GM11168 (cell line): Measurements from ENCODE around the gene MEIS1.
"Not testable (repeated sequence)": the region's sequence is repeated elsewhere in the genome, so short reads cannot be mapped to it uniquely, and the experiment has no call there.

ENCODE experiments used
- in situ Hi-C: fragments of 300-500 bp; cut with MboI; formaldehyde crosslinking; loops from one replicate; pipeline ENCODE4 v1.12.0; 2022; ENCODE audit warnings: low sequenced_read_pairs; ENCODE audit not compliant: unreplicated experiment

MEIS1 gene

GRCh38 chr2:66434679-66435548 is at the start of gene MEIS1:
TSS of gene MEIS1 (plus strand) at chr2:66435125. CDS start at chr2:66435857, 732 bp downstream.
- in situ Hi-C loops: loop anchor here (25.0 kb wide), 1 partner anchor 152 kb away; no protein-coding TSS in a partner anchor

GRCh38 chr2:66387016-66387753 is 47.7 kb upstream of the MEIS1 start:
- in situ Hi-C loops: no loop called here

GRCh38 chr2:66389651-66390131 is 45.2 kb upstream of the MEIS1 start:
- in situ Hi-C loops: no loop called here

- in situ Hi-C loops: no loop called here
These were observed 44.8 kb upstream of the MEIS1 start for GRCh38 chr2:66390152-66390551.

- in situ Hi-C loops: no loop called here
These were observed 44.1 kb upstream of the MEIS1 start for GRCh38 chr2:66390811-66391210.

- in situ Hi-C loops: not testable (repeated sequence)
These were observed 43.7 kb upstream of the MEIS1 start for GRCh38 chr2:66391240-66391639.

- in situ Hi-C loops: no loop called here
These were observed 29.5 kb upstream of the MEIS1 start for GRCh38 chr2:66405473-66405872.

GRCh38 chr2:66408905-66409304 is 26.0 kb upstream of the MEIS1 start:
- in situ Hi-C loops: no loop called here

- in situ Hi-C loops: no loop called here
These were observed 22.1 kb upstream of the MEIS1 start for GRCh38 chr2:66412874-66413273.

- in situ Hi-C loops: no loop called here
These were observed 20.0 kb upstream of the MEIS1 start for GRCh38 chr2:66414896-66415295.

- in situ Hi-C loops: no loop called here
These were observed 16.5 kb upstream of the MEIS1 start for GRCh38 chr2:66418381-66418780.

GRCh38 chr2:66421612-66422011 is 13.3 kb upstream of the MEIS1 start:
- in situ Hi-C loops: no loop called here

- in situ Hi-C loops: no loop called here
These were observed 11.4 kb upstream of the MEIS1 start for GRCh38 chr2:66423391-66424124.

- in situ Hi-C loops: loop anchor here (25.0 kb wide), 1 partner anchor 161 kb away; no protein-coding TSS in a partner anchor
These were observed 8.4 kb upstream of the MEIS1 start for GRCh38 chr2:66426244-66427111.

GRCh38 chr2:66427300-66427699 is 7.6 kb upstream of the MEIS1 start:
- in situ Hi-C loops: loop anchor here (25.0 kb wide), 1 partner anchor 160 kb away; no protein-coding TSS in a partner anchor

GRCh38 chr2:66428986-66429612 is 5.8 kb upstream of the MEIS1 start:
- in situ Hi-C loops: loop anchor here (25.0 kb wide), 1 partner anchor 158 kb away; no protein-coding TSS in a partner anchor

GRCh38 chr2:66429693-66430504 is 5.0 kb upstream of the MEIS1 start:
- in situ Hi-C loops: loop anchor here (25.0 kb wide), 1 partner anchor 157 kb away; no protein-coding TSS in a partner anchor
